AG04450 (cell line): ENCODE results near the gene GUCA2A. TPM values are rescaled to one million over a fixed set of nuclear protein-coding genes. Genes with fewer than 3 reads are reported as not detected.

Source experiments
- CTCF ChIA-PET: fragments of 300-600, 350-600 bp; formaldehyde crosslinking; extraction: SDS; loops from one replicate; lab custom pipeline; 2022; ENCODE audit warnings: antibody characterized with exemption, inconsistent platforms; lab: Charles Lee
- POLR2A ChIA-PET: fragments of 350-600 bp; formaldehyde crosslinking; extraction: SDS; loops from one replicate; lab custom pipeline; 2021; ENCODE audit warnings: antibody characterized with exemption, inconsistent platforms; lab: Yijun Ruan, JAX
- DNase-seq: peaks from one replicate; pipeline ENCODE4 v3.0.0-alpha.2; 2011; ENCODE audit warnings: low read depth, low spot score
- H3K27ac ChIP-seq: one replicate; pipeline ENCODE4 v1.5.1; 2012; ENCODE audit warnings: low read depth, low read length, control low read depth
- H3K27me3 ChIP-seq: one replicate; pipeline ENCODE4 v1.6.0; 2012; ENCODE audit warnings: low read length; ENCODE audit not compliant: control insufficient read depth, insufficient read depth
- H3K4me3 ChIP-seq: 2 replicates; pipeline ENCODE4 v1.5.1; 2011; ENCODE audit warnings: mild to moderate bottlenecking, low read depth, low read length, control low read depth
- H3K9me3 ChIP-seq: 2 replicates; pipeline ENCODE4 v1.5.1; 2012; ENCODE audit warnings: low read length; ENCODE audit not compliant: control insufficient read depth, insufficient read depth
- CTCF ChIP-seq: IDR thresholded peaks from 2 replicates; pipeline ENCODE4 v1.5.1; 2011; ENCODE audit warnings: low read depth, low read length, control low read depth, inconsistent platforms
- polyA plus RNA-seq: library from polyadenylated mRNA; depleted of rRNA; stranded (reverse); fragments of >200 nt; gene quantifications from 2 replicates; pipeline ENCODE4 v1.2.3, GENCODE V29; 2011

The GUCA2A gene
- polyA plus RNA-seq, 1 experiment: not detected

DNA sequence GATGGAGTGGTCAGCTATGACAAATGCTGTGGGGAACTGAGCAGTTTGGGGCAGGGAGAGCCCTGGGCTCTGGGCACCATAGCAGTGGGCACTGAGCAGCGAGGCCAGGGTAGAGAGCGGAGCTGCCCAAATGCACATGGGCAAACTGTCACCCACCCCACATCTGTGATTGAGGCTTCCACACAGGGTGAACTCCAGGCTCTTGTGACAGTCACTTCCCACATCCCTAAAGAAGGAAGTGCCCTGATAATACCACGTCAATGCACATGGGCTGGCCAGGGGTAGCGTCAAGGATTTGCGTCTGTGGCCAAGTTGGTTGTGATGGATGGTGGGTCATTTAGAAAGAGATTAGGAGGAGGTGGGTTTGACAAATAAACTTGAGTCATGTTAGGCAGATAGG is 13.9 kb downstream of the GUCA2A start:
- H3K9me3 ChIP-seq: no peaks in the 10 kb centered on the region
- no peak for DNase-seq
- no peak overlapping the region for H3K27ac ChIP-seq
- H3K4me3 ChIP-seq: no peak overlapping the region
- peaks cover 20% of the 10 kb centered on the region for H3K27me3 ChIP-seq
- TF ChIP-seq CTCF: no peak
- POLR2A ChIA-PET: no interaction called here
- CTCF ChIA-PET: no interaction called here

DNA sequence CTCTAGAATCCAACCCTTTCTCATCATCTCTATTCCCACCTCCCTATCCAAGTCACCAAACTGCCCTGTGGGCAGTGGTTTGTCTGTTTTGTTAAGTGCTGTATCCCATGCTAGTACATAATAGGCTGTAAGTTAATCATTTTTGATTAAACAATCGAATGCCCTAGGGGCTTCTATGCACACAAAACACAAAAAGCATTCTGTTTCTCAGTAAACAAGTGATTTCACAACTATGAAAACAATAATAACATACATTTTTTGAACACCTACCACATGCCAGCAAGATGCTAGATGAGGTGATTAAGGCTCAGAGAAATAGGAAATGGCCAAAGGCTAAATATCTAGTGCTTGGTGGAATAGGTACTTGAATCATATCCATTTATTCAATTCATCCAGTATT is 16.4 kb downstream of the GUCA2A start:
- H3K27ac ChIP-seq: no peak overlapping the region
- TF ChIP-seq CTCF: no peak
- CTCF ChIA-PET: interaction anchor here (1.1 to 3.9 kb wide), 3 partner anchors 23 to 433 kb away, joined by 3 to 22 read pairs (median 6); no protein-coding TSS in a partner anchor
- POLR2A ChIA-PET: no interaction called here
- no peak overlapping the region for H3K4me3 ChIP-seq
- peaks cover 38% of the 10 kb centered on the region for H3K27me3 ChIP-seq
- H3K9me3 ChIP-seq: no peaks in the 10 kb centered on the region
- DNase-seq: no peak

GRCh38 chr1:42146626-42147320 is 17.8 kb downstream of the GUCA2A start:
- no peak for DNase-seq
- ChIA-PET POLR2A (no interaction called here), CTCF (interaction anchor here (0.6 to 3.9 kb wide), 15 partner anchors 9 to 611 kb away, joined by 3 to 22 read pairs (median 3); no protein-coding TSS in a partner anchor)
- Histone ChIP-seq H3K9me3 (no peaks in the 10 kb centered on the region), H3K4me3 (no peak overlapping the region), H3K27ac (no peak overlapping the region), H3K27me3 (peaks cover 38% of the 10 kb centered on the region)
- peak; percentile 87 for TF ChIP-seq CTCF

- ChIA-PET CTCF (interaction anchor here (0.6 to 3.9 kb wide), 5 partner anchors 28 to 555 kb away, joined by 3 to 22 read pairs (median 4); no protein-coding TSS in a partner anchor), POLR2A (no interaction called here)
- DNase-seq: no peak
- no peak overlapping the region for H3K4me3 ChIP-seq
- peaks cover 39% of the 10 kb centered on the region for H3K27me3 ChIP-seq
- H3K9me3 ChIP-seq: no peaks in the 10 kb centered on the region
- H3K27ac ChIP-seq: no peak overlapping the region
- no peak for TF ChIP-seq CTCF
Observed at GRCh38 chr1:42145764-42146625, 18.6 kb downstream of the GUCA2A start.

GRCh38 chr1:42145389-42145716 is 19.2 kb downstream of the GUCA2A start:
- ChIA-PET POLR2A (no interaction called here), CTCF (no interaction called here)
- H3K4me3 ChIP-seq: no peak overlapping the region
- no peak for DNase-seq
- no peaks in the 10 kb centered on the region for H3K9me3 ChIP-seq
- no peak for TF ChIP-seq CTCF
- no peak overlapping the region for H3K27ac ChIP-seq
- H3K27me3 ChIP-seq: peaks cover 39% of the 10 kb centered on the region
